HepG2 (cell line): ENCODE data around the gene STARD10. TPM values are rescaled to one million over a fixed set of nuclear protein-coding genes. Genes with fewer than 3 reads are reported as not detected.
A peak's percentile ranks its signal among the peaks of the same experiment; 100 is the strongest.

Experiments used
- CENPBD1 ChIP-seq: sonication (generic); formaldehyde crosslinking; IDR thresholded peaks from 2 replicates; pipeline ENCODE4 v1.8.0; 2022; ENCODE audit warnings: missing genetic modification reagents, low read depth, mild to moderate bottlenecking, borderline replicate concordance
- ELF3 ChIP-seq: IDR thresholded peaks from 2 replicates; pipeline ENCODE4 v1.6.1; 2016; ENCODE audit warnings: missing genetic modification reagents, missing compliant biosample characterization
- KDM5B ChIP-seq: sonication (generic); formaldehyde crosslinking; IDR thresholded peaks from 2 replicates; pipeline ENCODE4 v1.4.0; 2020; ENCODE audit warnings: missing genetic modification reagents, mild to moderate bottlenecking, borderline replicate concordance
- KLF12 ChIP-seq: sonication (generic); formaldehyde crosslinking; IDR thresholded peaks from 2 replicates; pipeline ENCODE4 v1.4.0; 2020; ENCODE audit warnings: missing genetic modification reagents, borderline replicate concordance
- NFRKB ChIP-seq: fragments of 450-650 bp; IDR thresholded peaks from 2 replicates; pipeline ENCODE4 v1.6.1; 2017
- PAF1 ChIP-seq: IDR thresholded peaks from 2 replicates; pipeline ENCODE4 v1.6.1; 2016; ENCODE audit warnings: missing genetic modification reagents, missing compliant biosample characterization
- PLSCR1 ChIP-seq: sonication (generic); formaldehyde crosslinking; IDR thresholded peaks from 2 replicates; pipeline ENCODE4 v1.5.0; 2020; ENCODE audit warnings: missing genetic modification reagents, mild to moderate bottlenecking, borderline replicate concordance
- POLR2AphosphoS2 ChIP-seq: IDR thresholded peaks from 2 replicates; pipeline ENCODE4 v1.6.1; 2011; ENCODE audit warnings: low read depth, low read length, improper control_type of control experiment
- RBM39 ChIP-seq: fragments of 200-400 bp; formaldehyde crosslinking; IDR thresholded peaks from one replicate; pipeline ENCODE4 v1.6.1; 2018; ENCODE audit warnings: antibody characterized with exemption, mild to moderate bottlenecking, low read depth, low read length; ENCODE audit not compliant: poor library complexity, severe bottlenecking
- RFX3 ChIP-seq: IDR thresholded peaks from 2 replicates; pipeline ENCODE4 v1.6.1; 2016; ENCODE audit warnings: missing biosample characterization, missing genetic modification reagents
- TBP ChIP-seq: sonication (generic); formaldehyde crosslinking; IDR thresholded peaks from 2 replicates; pipeline ENCODE4 v1.5.0; 2020; ENCODE audit warnings: missing genetic modification reagents
- THRA ChIP-seq: sonication (generic); formaldehyde crosslinking; IDR thresholded peaks from 2 replicates; pipeline ENCODE4 v1.4.0; 2020; ENCODE audit warnings: missing genetic modification reagents, borderline replicate concordance
- ZEB1 ChIP-seq: IDR thresholded peaks from 2 replicates; pipeline ENCODE4 v1.6.1; 2012; ENCODE audit warnings: mild to moderate bottlenecking, low read depth, inconsistent platforms; ENCODE audit not compliant: insufficient replicate concordance
- ZFP90 ChIP-seq: sonication (generic); formaldehyde crosslinking; IDR thresholded peaks from 2 replicates; pipeline ENCODE4 v1.8.0; 2022; ENCODE audit warnings: missing genetic modification reagents, mild to moderate bottlenecking, inconsistent platforms, borderline replicate concordance
- ZNF468 ChIP-seq: sonication (generic); formaldehyde crosslinking; IDR thresholded peaks from 2 replicates; pipeline ENCODE4 v1.8.0; 2022; ENCODE audit warnings: mild to moderate bottlenecking, moderate library complexity, missing genetic modification reagents
- ZNF484 ChIP-seq: sonication (generic); formaldehyde crosslinking; IDR thresholded peaks from 2 replicates; pipeline ENCODE4 v1.5.1; 2020; ENCODE audit warnings: mild to moderate bottlenecking, low read depth, missing genetic modification reagents, borderline replicate concordance
- ZNF562 ChIP-seq: sonication (generic); formaldehyde crosslinking; IDR thresholded peaks from 2 replicates; pipeline ENCODE4 v1.8.0; 2022; ENCODE audit warnings: missing genetic modification reagents, borderline replicate concordance
- ZNF761 ChIP-seq: sonication (generic); formaldehyde crosslinking; conservative IDR thresholded peaks from 2 replicates; pipeline ENCODE4 v1.4.0; 2020; ENCODE audit warnings: mild to moderate bottlenecking, missing genetic modification reagents
- ZNF891 ChIP-seq: sonication (generic); formaldehyde crosslinking; IDR thresholded peaks from 2 replicates; pipeline ENCODE4 v1.5.0; 2020; ENCODE audit warnings: mild to moderate bottlenecking, missing genetic modification reagents
- ZSCAN12 ChIP-seq: sonication (generic); formaldehyde crosslinking; IDR thresholded peaks from 2 replicates; pipeline ENCODE4 v1.9.0; 2021; ENCODE audit warnings: mild to moderate bottlenecking, missing genetic modification reagents
- ZSCAN5A ChIP-seq: sonication (generic); formaldehyde crosslinking; IDR thresholded peaks from 2 replicates; pipeline ENCODE4 v1.8.0; 2022; ENCODE audit warnings: mild to moderate bottlenecking, missing genetic modification reagents, borderline replicate concordance
- polyA plus RNA-seq, 8 experiments: library from polyadenylated mRNA; depleted of rRNA in 3 of 8; stranded (reverse) in 7 of 8; unstranded in 1 of 8; fragments of >200 nt; fragmentation: Illumina TruSeq in 4 of 8; extraction: Trizol in 4 of 8; gene quantifications; 2 replicates each; pipeline versions ENCODE4 v1.2.1 to v1.2.3, GENCODE V29; 2011 to 2016; ENCODE audit warnings: low read depth in 4 of 8, missing spikeins in 1 of 8, mixed read lengths in 1 of 8; ENCODE audit not compliant: insufficient read depth in 1 of 8
- total RNA-seq, 5 experiments: library from RNA; depleted of rRNA; stranded (reverse); fragments of >200 nt; fragmentation: Illumina TruSeq; extraction: Trizol; gene quantifications; 2 replicates each; pipeline ENCODE4 v1.2.3, GENCODE V29; 2016; ENCODE audit warnings: low read depth in 1 of 5

Gene STARD10
- total and polyA plus RNA-seq, 2 of the 13 experiments (the other 11 are each of a cell fraction or from before 2014, with no cell fraction given) = 260 to 341 TPM

- no peak; the same call in 1 of the 2 replicates for TF ChIP-seq ELF3 (CRISPR knock-in tag)
- no peak for TF ChIP-seq ZNF468 (CRISPR knock-in tag)
- no peak for TF ChIP-seq ZNF761 (CRISPR knock-in tag)
- no peak for TF ChIP-seq PLSCR1
- TF ChIP-seq ZSCAN5A (CRISPR knock-in tag) = peak; percentile 75; the same call in 1 of the 2 replicates
- TF ChIP-seq ZEB1 = no peak
- TF ChIP-seq KLF12 (CRISPR knock-in tag) = no peak; the same call in 1 of the 2 replicates
- 0 out of 2 replicates have a peak, but pooled peaks have one; percentile 26 for TF ChIP-seq ZFP90
- TF ChIP-seq POLR2AphosphoS2 = no peak
- no peak for TF ChIP-seq ZSCAN12
- no peak for TF ChIP-seq NFRKB
- TF ChIP-seq KDM5B (CRISPR knock-in tag) = no peak
- TF ChIP-seq RFX3 (CRISPR knock-in tag) = no peak
- TF ChIP-seq THRA (CRISPR knock-in tag) = peak; percentile 27; the same call in 1 of the 2 replicates
- no peak for TF ChIP-seq ZNF484 (CRISPR knock-in tag)
- TF ChIP-seq RBM39 = no peak
- no peak for TF ChIP-seq PAF1 (CRISPR knock-in tag)
- TF ChIP-seq CENPBD1 (CRISPR knock-in tag) = no peak
- TF ChIP-seq TBP = no peak
- TF ChIP-seq ZNF891 (CRISPR knock-in tag) = 0 out of 2 replicates have a peak, but pooled peaks have one; percentile 25
- TF ChIP-seq ZNF562 (CRISPR knock-in tag) = no peak
These were observed 15.0 kb downstream of the STARD10 start (continued) for GRCh38 chr11:72778535-72779494.
